ENCODE data around the gene NUTM2E. TPM values are rescaled to one million over a fixed set of nuclear protein-coding genes. Genes with fewer than 3 reads are reported as not detected.
"Not testable (repeated sequence)": the region's sequence is repeated elsewhere in the genome, so short reads cannot be mapped to it uniquely, and the experiment has no call there.

Gene NUTM2E
- total RNA-seq, 1 donor from 2014 or later = 0.36 TPM

- not testable (repeated sequence) for H3K36me3 Mint-ChIP-seq (ENCODE audit: insufficient read depth); H3K27me3 Mint-ChIP-seq; H3K4me3 Mint-ChIP-seq (ENCODE audit: low read depth); H3K9me3 Mint-ChIP-seq (ENCODE audit: low read depth); DNase-seq (ENCODE audit: low spot score, unreplicated experiment); H3K4me1 Mint-ChIP-seq (ENCODE audit: low read depth); H3K27ac Mint-ChIP-seq
These were observed 43.0 kb downstream of the NUTM2E start for GRCh38 chr10:79869439-79870097.

- H3K4me1 Mint-ChIP-seq (ENCODE audit: low read depth); H3K27me3 Mint-ChIP-seq; H3K36me3 Mint-ChIP-seq (ENCODE audit: insufficient read depth); H3K9me3 Mint-ChIP-seq (ENCODE audit: low read depth); DNase-seq (ENCODE audit: low spot score, unreplicated experiment); H3K4me3 Mint-ChIP-seq (ENCODE audit: low read depth); H3K27ac Mint-ChIP-seq: not testable (repeated sequence)
These were observed 45.2 kb downstream of the NUTM2E start for GRCh38 chr10:79871729-79872128.

Other genes starting within 250 kb of the NUTM2E start
- 0.22 TPM in 1 of 2 replicates, not detected in the other for gene SFTPA1, start 215.8 kb upstream of the NUTM2E start, total RNA-seq
- 1.4 and 1.9 TPM in 2 replicates for gene NUTM2B, start 123.5 kb upstream of the NUTM2E start, total RNA-seq
- 0.29 and 0.40 TPM in 2 replicates for gene SFTPD, start 122.4 kb downstream of the NUTM2E start, total RNA-seq

Data from progenitor cell of endocrine pancreas (in vitro differentiated cells).